H1 (cell line): ENCODE data around the gene NPC1L1.

Experiments used
- CTCF ChIP-seq, 3 experiments: IDR thresholded peaks; 1 replicate in 2 of 3; 2 replicates in 1 of 3; pipeline versions ENCODE4 v1.5.1 to v1.6.1; 2011; ENCODE audit warnings: low read length in 3 of 3, mild to moderate bottlenecking in 3 of 3, inconsistent platforms in 2 of 3, low read depth in 1 of 3, moderate library complexity in 1 of 3; ENCODE audit not compliant: insufficient read depth in 1 of 3; ENCODE audit errors: control extremely low read depth in 1 of 3
- GTF2F1 ChIP-seq: IDR thresholded peaks from 2 replicates; pipeline ENCODE4 v1.6.1; 2012; ENCODE audit warnings: low read depth, low read length, improper control_type of control experiment, borderline replicate concordance
- POLR2AphosphoS5 ChIP-seq: IDR thresholded peaks from 2 replicates; pipeline ENCODE4 v1.6.1; 2011; ENCODE audit warnings: low read depth, low read length
- YY1 ChIP-seq: IDR thresholded peaks from 2 replicates; pipeline ENCODE4 v1.6.1; 2011; ENCODE audit warnings: low read depth, mild to moderate bottlenecking, low read length

- no peak for TF ChIP-seq CTCF (IDR thresholded peaks at IDR 0.05; ENCODE audit: control extremely low read depth in 1 of 3, insufficient read depth in 1 of 3, low read depth in 1 of 3, low read length in 3 of 3)
- no peak for TF ChIP-seq GTF2F1
- no peak for TF ChIP-seq POLR2AphosphoS5
- no peak for TF ChIP-seq YY1
These were observed 25.4 kb downstream of the NPC1L1 start for GRCh38 chr7:44515590-44516268.
